CD4-positive, alpha-beta T cell treated with Interleukin-10 for 1 hour (primary cell): ENCODE measurements around the gene OXSM.

ENCODE experiments used
- DNase-seq: peaks from one replicate; pipeline ENCODE4 v3.0.0-alpha.2; 2020

OXSM gene

GRCh38 chr3:25804676-25805075 is 14.8 kb downstream of the OXSM start:
- DNase-seq: no peak

GRCh38 chr3:25812644-25813043 is 22.8 kb downstream of the OXSM start:
- DNase-seq: no peak

GRCh38 chr3:25817107-25817506 is 27.2 kb downstream of the OXSM start:
- no peak for DNase-seq

- no peak for DNase-seq
Observed at GRCh38 chr3:25817638-25818037, 27.7 kb downstream of the OXSM start.

- no peak for DNase-seq
Observed at GRCh38 chr3:25818335-25818734, 28.4 kb downstream of the OXSM start.

GRCh38 chr3:25820366-25820765 is 30.5 kb downstream of the OXSM start:
- DNase-seq: no peak

GRCh38 chr3:25820816-25821486 is 31.1 kb downstream of the OXSM start:
- no peak for DNase-seq

GRCh38 chr3:25821746-25822573 is 32.1 kb downstream of the OXSM start:
- no peak for DNase-seq

- no peak for DNase-seq
Observed at GRCh38 chr3:25823314-25823713, 33.4 kb downstream of the OXSM start.

- DNase-seq: no peak
Observed at GRCh38 chr3:25826510-25826909, 36.6 kb downstream of the OXSM start.

GRCh38 chr3:25830373-25831280 is 40.7 kb downstream of the OXSM start:
- no peak for DNase-seq

GRCh38 chr3:25831578-25831977 is 41.7 kb downstream of the OXSM start:
- no peak for DNase-seq

GRCh38 chr3:25834346-25834745 is 44.5 kb downstream of the OXSM start:
- no peak for DNase-seq

- DNase-seq: no peak
Observed at GRCh38 chr3:25836579-25836978, 46.7 kb downstream of the OXSM start.

GRCh38 chr3:25837038-25837437 is 47.1 kb downstream of the OXSM start:
- no peak for DNase-seq

- no peak for DNase-seq
Observed at GRCh38 chr3:25840099-25840498, 50.2 kb downstream of the OXSM start.

- DNase-seq: no peak
Observed at GRCh38 chr3:25843332-25843731, 53.4 kb downstream of the OXSM start.
